Measurements from ENCODE around the gene POTEF. TPM values are rescaled to one million over a fixed set of nuclear protein-coding genes. Genes with fewer than 3 reads are reported as not detected.
"Not testable (repeated sequence)": the region's sequence is repeated elsewhere in the genome, so short reads cannot be mapped to it uniquely, and the experiment has no call there.

The POTEF gene
- total RNA-seq: not detected

- not testable (repeated sequence) for H3K4me3 ChIP-seq; H3K9me3 ChIP-seq; H3K27me3 ChIP-seq (replicated peaks; ENCODE audit: insufficient read depth); H3K27ac ChIP-seq; ATAC-seq (ENCODE audit: insufficient number of reproducible peaks, low FRiP score, low read depth); H3K36me3 ChIP-seq; DNase-seq (ENCODE audit: low spot score); H3K4me1 ChIP-seq (ENCODE audit: control insufficient read depth in 1 of 2, low read depth in 2 of 2)
Measured at GRCh38 chr2:130129120-130129829, at the start of gene POTEF. Gene POTEF, minus strand, starts transcription at chr2:130129222. Its CDS starts 8,707 bp downstream, at chr2:130120515.

DNA sequence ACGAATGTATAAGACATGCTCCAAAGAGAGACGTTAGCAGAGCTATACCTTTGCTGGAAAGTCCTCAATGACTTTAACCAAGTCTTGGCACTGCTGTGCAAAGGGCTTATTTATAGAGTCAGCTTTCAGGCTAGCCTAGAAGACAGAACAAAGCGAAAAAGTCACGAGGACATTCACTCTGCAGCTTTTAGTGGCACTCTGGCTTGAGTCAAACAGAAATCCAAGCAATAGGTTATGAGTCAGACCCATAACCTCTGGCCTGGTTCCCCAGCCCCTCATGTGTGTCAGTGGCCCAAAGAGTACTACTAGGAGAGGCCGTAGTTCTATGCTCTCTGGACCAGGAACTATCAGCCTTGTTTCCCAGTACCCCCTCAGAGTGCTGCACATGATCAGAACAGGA lies 45.8 kb upstream of the POTEF start:
- not testable (repeated sequence) for H3K9me3 ChIP-seq; H3K27ac ChIP-seq; DNase-seq (ENCODE audit: low spot score); H3K4me1 ChIP-seq (ENCODE audit: control insufficient read depth in 1 of 2, low read depth in 2 of 2); H3K4me3 ChIP-seq; H3K27me3 ChIP-seq (replicated peaks; ENCODE audit: insufficient read depth); ATAC-seq (ENCODE audit: insufficient number of reproducible peaks, low FRiP score, low read depth)
- peaks cover 31% of the 10 kb centered on the region for H3K36me3 ChIP-seq

DNA sequence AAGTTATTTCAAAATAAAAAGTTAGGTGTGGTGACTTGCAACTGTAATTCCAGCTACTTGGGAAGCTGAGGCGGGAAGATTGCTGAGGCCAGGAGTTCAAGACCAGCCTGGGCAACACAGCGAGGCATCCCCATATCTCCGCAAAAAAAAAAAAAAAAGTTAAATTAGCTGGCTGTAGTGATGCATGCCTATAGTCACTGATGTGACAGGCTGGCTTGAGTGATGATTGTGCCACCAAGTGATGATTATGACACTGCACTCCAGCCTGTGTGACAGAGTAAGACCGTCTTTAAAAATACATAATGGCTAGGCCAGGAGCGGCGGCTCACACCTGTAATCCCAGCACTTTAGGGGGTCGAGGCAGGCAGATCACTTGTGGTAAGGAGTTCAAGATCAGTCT lies 40.9 kb upstream of the POTEF start:
- peaks cover 38% of the 10 kb centered on the region for H3K36me3 ChIP-seq

GRCh38 chr2:130169163-130169562 lies 40.1 kb upstream of the POTEF start:
- H3K27me3 ChIP-seq (replicated peaks; ENCODE audit: insufficient read depth); H3K27ac ChIP-seq; H3K4me1 ChIP-seq (ENCODE audit: control insufficient read depth in 1 of 2, low read depth in 2 of 2); H3K9me3 ChIP-seq; ATAC-seq (ENCODE audit: insufficient number of reproducible peaks, low FRiP score, low read depth); DNase-seq (ENCODE audit: low spot score); H3K4me3 ChIP-seq: not testable (repeated sequence)
- H3K36me3 ChIP-seq: peaks cover 40% of the 10 kb centered on the region

More for the DNA sequence above, 40.9 kb upstream of the POTEF start:
- ATAC-seq (ENCODE audit: insufficient number of reproducible peaks, low FRiP score, low read depth) (no peak), DNase-seq (ENCODE audit: low spot score) (no peak)
- no peaks in the 10 kb centered on the region for H3K27me3 ChIP-seq (replicated peaks; ENCODE audit: insufficient read depth)
- H3K9me3 ChIP-seq: no peaks in the 10 kb centered on the region
- H3K27ac ChIP-seq: no peak overlapping the region
- TF ChIP-seq CTCF (IDR thresholded peaks at IDR 0.05): no peak
- H3K4me1 ChIP-seq (ENCODE audit: control insufficient read depth in 1 of 2, low read depth in 2 of 2): no peaks in the 10 kb centered on the region
- no peak overlapping the region for H3K4me3 ChIP-seq

DNA sequence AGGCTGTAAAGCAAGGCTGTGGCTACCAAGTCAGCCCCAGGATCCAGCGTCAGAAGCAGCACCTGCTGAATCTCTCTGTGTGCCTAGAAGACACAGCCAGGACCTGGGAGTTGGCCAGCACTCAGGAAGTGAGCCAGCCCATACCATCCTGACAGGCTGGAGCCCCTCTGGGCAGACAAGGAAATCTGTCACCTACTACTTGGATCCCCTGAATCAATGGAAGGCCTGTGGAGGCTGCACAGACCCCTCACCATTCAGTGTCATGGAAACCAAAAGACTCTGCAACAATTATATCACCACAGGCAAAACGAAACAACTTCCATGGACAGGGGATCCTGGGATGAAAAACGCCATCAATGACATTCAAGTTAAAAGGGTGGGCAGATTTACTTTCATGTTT lies 37.6 kb upstream of the POTEF start:
- H3K27ac ChIP-seq; H3K9me3 ChIP-seq; DNase-seq (ENCODE audit: low spot score); H3K4me1 ChIP-seq (ENCODE audit: control insufficient read depth in 1 of 2, low read depth in 2 of 2); H3K4me3 ChIP-seq; H3K27me3 ChIP-seq (replicated peaks; ENCODE audit: insufficient read depth); ATAC-seq (ENCODE audit: insufficient number of reproducible peaks, low FRiP score, low read depth): not testable (repeated sequence)
- peaks cover 31% of the 10 kb centered on the region for H3K36me3 ChIP-seq

- H3K36me3 ChIP-seq: peaks cover 31% of the 10 kb centered on the region
- ATAC-seq (ENCODE audit: insufficient number of reproducible peaks, low FRiP score, low read depth): no peak
- H3K4me3 ChIP-seq: no peak overlapping the region
- H3K27ac ChIP-seq: no peak overlapping the region
- TF ChIP-seq CTCF (IDR thresholded peaks at IDR 0.05): no peak
- no peaks in the 10 kb centered on the region for H3K9me3 ChIP-seq
- no peaks in the 10 kb centered on the region for H3K4me1 ChIP-seq (ENCODE audit: control insufficient read depth in 1 of 2, low read depth in 2 of 2)
- no peaks in the 10 kb centered on the region for H3K27me3 ChIP-seq (replicated peaks; ENCODE audit: insufficient read depth)
- DNase-seq (ENCODE audit: low spot score): no peak
Measured at GRCh38 chr2:130165293-130166016, 36.4 kb upstream of the POTEF start.

- TF ChIP-seq CTCF (IDR thresholded peaks at IDR 0.05): no peak
- Histone ChIP-seq H3K27me3 (replicated peaks; ENCODE audit: insufficient read depth) (no peaks in the 10 kb centered on the region), H3K4me3 (no peak overlapping the region), H3K9me3 (no peaks in the 10 kb centered on the region), H3K4me1 (ENCODE audit: control insufficient read depth in 1 of 2, low read depth in 2 of 2) (no peaks in the 10 kb centered on the region), H3K36me3 (peaks cover 31% of the 10 kb centered on the region), H3K27ac (no peak overlapping the region)
- DNase-seq (ENCODE audit: low spot score) (no peak), ATAC-seq (ENCODE audit: insufficient number of reproducible peaks, low FRiP score, low read depth) (no peak)
Measured at GRCh38 chr2:130162968-130163367, 33.9 kb upstream of the POTEF start.

GRCh38 chr2:130162486-130162885 lies 33.5 kb upstream of the POTEF start:
- H3K27me3 ChIP-seq (replicated peaks; ENCODE audit: insufficient read depth); ATAC-seq (ENCODE audit: insufficient number of reproducible peaks, low FRiP score, low read depth); H3K4me1 ChIP-seq (ENCODE audit: control insufficient read depth in 1 of 2, low read depth in 2 of 2); H3K27ac ChIP-seq; DNase-seq (ENCODE audit: low spot score); H3K4me3 ChIP-seq; H3K9me3 ChIP-seq: not testable (repeated sequence)
- peaks cover 26% of the 10 kb centered on the region for H3K36me3 ChIP-seq

DNA sequence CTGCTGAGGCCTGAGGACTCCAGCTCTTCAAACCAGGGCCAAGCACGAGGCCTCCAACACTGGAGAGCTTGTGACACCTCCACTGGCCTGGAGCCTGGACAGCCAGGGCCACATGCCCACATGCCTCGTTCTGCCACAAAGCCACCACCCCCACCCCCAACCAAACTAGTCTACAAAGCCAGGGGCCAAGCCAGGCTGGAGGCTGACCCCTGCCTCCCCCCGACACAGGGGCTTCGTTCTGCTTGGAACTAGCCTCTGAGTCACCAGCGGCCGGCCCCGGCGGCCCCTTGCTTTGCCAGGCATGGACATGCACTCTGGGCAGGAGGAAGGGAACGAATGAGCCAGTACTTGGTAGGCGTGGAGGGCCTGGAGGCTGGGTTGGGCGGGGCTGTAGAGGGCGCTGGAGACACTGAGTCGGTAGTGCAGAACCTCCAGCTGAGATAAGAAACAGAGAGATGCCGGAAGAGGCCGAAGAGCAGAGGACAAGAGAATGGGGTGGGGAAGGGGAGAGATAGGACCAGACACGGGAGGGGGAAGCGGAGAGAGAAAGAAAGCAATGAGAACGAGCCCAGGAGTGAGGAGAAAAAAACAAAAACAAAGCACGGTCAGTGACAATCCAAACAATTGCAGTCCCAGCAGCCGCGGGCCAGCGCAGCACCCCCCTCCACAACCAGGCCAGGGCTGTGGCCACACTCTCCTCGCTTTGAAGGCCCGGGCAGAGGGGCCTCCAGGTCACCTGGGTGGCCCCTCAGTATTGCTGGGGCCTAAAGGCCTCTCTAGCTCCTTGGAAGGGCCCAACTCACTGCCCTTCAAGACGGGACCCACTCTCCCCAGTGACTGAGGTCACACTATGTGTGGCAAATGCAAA lies 32.0 kb upstream of the POTEF start:
- H3K36me3 ChIP-seq: peaks cover 19% of the 10 kb centered on the region
- H3K27me3 ChIP-seq (replicated peaks; ENCODE audit: insufficient read depth); H3K9me3 ChIP-seq; DNase-seq (ENCODE audit: low spot score); ATAC-seq (ENCODE audit: insufficient number of reproducible peaks, low FRiP score, low read depth); H3K27ac ChIP-seq; H3K4me3 ChIP-seq; H3K4me1 ChIP-seq (ENCODE audit: control insufficient read depth in 1 of 2, low read depth in 2 of 2): not testable (repeated sequence)

Data from thoracic aorta (tissue), 2 donors.